H1 (cell line): ENCODE data around the gene DUSP23. TPM values are rescaled to one million over a fixed set of nuclear protein-coding genes. Genes with fewer than 3 reads are reported as not detected.

Experiments
- CHD7 ChIP-seq: fragments of 300-600 bp; sonication (generic); IDR thresholded peaks from 2 replicates; pipeline ENCODE4 v1.7.1; 2012; ENCODE audit warnings: low read length, moderate library complexity, mild to moderate bottlenecking, inconsistent platforms; ENCODE audit not compliant: insufficient replicate concordance
- polyA plus RNA-seq, 7 experiments: library from polyadenylated mRNA; depleted of rRNA in 3 of 7; stranded (reverse) in 5 of 7; unstranded in 2 of 7; fragments of >200 nt in 5 of 7; fragments of 200-250 nt in 2 of 7; gene quantifications; 1 replicate in 5 of 7; 2 replicates in 1 of 7; 4 replicates in 1 of 7; pipeline versions ENCODE4 v1.2.1 to v1.2.3, GENCODE V29; 2011 to 2013; ENCODE audit warnings: missing spikeins in 2 of 7, mixed read lengths in 2 of 7
- total RNA-seq: library from RNA; stranded (reverse); fragmentation: NEBNext Ultra II Directional; extraction: Animal tissue kit (Norgen Biotek cat#: 25700); gene quantifications from 2 replicates; pipeline ENCODE4 v1.2.1, GENCODE V29; 2021

The DUSP23 gene
- total and polyA plus RNA-seq, 2 of the 8 experiments (the other 6 are each of a cell fraction or from before 2014, with no cell fraction given) = 45.8 to 80.1 TPM

- no peak for TF ChIP-seq CHD7
- TF ChIP-seq, all 59 proteins: peak for 0
Measured at GRCh38 chr1:159786465-159786864, 5.7 kb downstream of the DUSP23 start (continued).
